Neuron (in vitro differentiated cells): ENCODE results near the gene GPC6.
A peak's percentile ranks its signal among the peaks of the same experiment; 100 is the strongest.

Experiments used
- H2AFZ ChIP-seq: one replicate; pipeline ENCODE4 v1.6.1; 2013; ENCODE audit warnings: low read depth, mild to moderate bottlenecking, inconsistent platforms, low read length, moderate library complexity
- H3K27me3 ChIP-seq: one replicate; pipeline ENCODE4 v1.6.1; 2013; ENCODE audit warnings: low read length; ENCODE audit not compliant: insufficient read depth
- H3K36me3 ChIP-seq: one replicate; pipeline ENCODE4 v1.6.1; 2013; ENCODE audit warnings: low read length; ENCODE audit not compliant: insufficient read depth
- H3K4me1 ChIP-seq: one replicate; pipeline ENCODE4 v1.6.1; 2013; ENCODE audit warnings: low read length; ENCODE audit not compliant: insufficient read depth
- H3K4me3 ChIP-seq: 2 replicates; pipeline ENCODE4 v1.5.1; 2013; ENCODE audit warnings: mild to moderate bottlenecking, low read length, moderate library complexity
- H3K9me3 ChIP-seq: one replicate; pipeline ENCODE4 v1.6.1; 2013; ENCODE audit warnings: low read length

GPC6 gene

DNA sequence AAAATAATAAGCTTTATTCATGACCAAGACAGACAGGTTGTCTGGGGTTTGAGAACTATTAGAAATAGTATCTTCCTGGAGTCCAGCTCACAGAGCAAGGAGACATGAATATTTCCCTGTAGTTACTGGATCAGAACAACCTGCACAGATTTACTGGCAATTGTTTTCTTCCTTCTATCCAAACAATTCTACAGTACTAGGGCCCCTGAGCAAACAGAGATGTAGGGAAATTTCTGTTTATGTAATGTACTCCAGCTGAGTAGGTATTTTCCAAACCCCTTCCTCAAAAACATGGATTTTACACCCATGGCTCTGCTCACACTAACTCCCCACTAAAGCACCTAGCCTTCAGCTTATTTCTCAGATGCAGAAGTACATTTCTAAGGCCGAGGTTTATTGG lies 557.6 kb downstream of the GPC6 start:
- no peaks in the 10 kb centered on the region for H3K36me3 ChIP-seq
- H3K4me1 ChIP-seq: peaks cover 7% of the 10 kb centered on the region
- no peak overlapping the region for H3K4me3 ChIP-seq
- H2AFZ ChIP-seq: no peak overlapping the region
- no peaks in the 10 kb centered on the region for H3K27me3 ChIP-seq
- H3K9me3 ChIP-seq: no peaks in the 10 kb centered on the region

DNA sequence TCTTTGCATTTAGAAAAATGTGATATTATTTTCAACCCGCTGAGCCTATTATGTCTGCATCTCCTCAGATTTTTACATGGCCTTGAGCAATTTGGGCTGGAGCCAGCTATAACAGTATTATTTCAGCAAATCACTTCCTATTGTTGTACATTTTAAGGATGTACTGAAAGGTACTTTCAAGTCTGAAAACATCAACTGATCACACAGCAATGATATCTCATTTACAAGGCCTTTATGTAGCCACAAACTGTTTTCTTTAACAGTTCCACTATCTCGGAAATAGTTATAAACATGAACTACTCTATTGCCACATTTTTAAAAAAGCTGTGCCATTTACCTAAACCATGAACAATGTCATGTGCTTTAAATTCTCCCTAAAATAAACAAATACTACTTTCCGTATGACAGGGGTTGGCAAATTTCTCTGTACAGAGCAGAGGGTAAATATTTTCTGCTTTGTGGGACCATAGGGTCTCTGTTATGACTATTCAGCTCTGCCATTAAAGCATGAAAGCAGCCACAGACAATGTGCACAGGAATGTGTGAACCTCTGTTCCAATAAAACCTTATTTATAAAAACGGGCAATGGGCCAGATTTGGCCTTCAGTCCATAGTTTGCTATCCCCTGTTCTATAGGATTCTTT lies 560.4 kb downstream of the GPC6 start:
- Histone ChIP-seq H3K9me3 (no peaks in the 10 kb centered on the region), H3K27me3 (no peaks in the 10 kb centered on the region), H3K4me3 (no peak overlapping the region), H3K36me3 (no peaks in the 10 kb centered on the region), H2AFZ (no peak overlapping the region), H3K4me1 (peaks cover 7% of the 10 kb centered on the region)

DNA sequence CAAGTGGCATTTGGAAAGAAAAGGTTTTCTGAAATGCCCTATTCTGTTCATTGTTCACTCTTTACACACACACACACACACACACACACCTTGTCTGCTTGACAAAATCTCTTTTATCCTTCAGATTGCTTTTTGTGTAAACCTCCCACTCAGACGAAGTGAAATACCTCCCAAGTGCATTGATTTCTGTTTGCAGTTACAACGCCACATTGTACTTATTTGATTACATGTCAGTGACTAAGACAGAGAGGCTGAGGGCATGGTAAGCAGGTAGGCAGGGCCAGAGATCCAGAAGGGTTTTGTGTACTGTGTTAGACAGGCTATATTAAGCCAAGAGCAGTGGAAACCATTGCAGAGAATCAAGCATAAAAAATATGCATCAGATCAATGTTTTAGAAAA lies 561.8 kb downstream of the GPC6 start:
- Histone ChIP-seq H3K9me3 (no peaks in the 10 kb centered on the region), H2AFZ (no peak overlapping the region), H3K4me3 (no peak overlapping the region), H3K36me3 (no peaks in the 10 kb centered on the region), H3K4me1 (peaks cover 7% of the 10 kb centered on the region), H3K27me3 (no peaks in the 10 kb centered on the region)

DNA sequence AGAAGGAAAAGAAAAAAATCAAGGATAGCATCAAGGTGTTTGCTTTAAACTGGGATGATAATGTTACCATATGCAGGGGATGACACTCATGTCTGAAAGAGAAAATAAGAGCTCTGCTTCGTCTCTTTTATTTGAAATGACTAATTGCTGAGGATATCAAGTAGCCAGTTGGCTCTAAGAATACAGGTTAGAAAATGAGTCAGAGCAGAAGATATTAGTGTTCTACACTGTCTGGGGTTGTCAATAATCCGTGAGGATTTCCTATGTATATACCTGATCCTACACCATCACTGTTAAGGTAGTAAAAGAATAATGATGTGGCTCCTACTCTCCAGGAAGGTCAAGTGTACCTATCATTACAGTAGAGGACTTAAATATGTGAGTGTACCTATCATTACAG lies 562.5 kb downstream of the GPC6 start:
- Histone ChIP-seq H3K4me3 (no peak overlapping the region), H3K27me3 (no peaks in the 10 kb centered on the region), H2AFZ (no peak overlapping the region), H3K36me3 (no peaks in the 10 kb centered on the region), H3K9me3 (no peaks in the 10 kb centered on the region), H3K4me1 (peaks cover 7% of the 10 kb centered on the region)

DNA sequence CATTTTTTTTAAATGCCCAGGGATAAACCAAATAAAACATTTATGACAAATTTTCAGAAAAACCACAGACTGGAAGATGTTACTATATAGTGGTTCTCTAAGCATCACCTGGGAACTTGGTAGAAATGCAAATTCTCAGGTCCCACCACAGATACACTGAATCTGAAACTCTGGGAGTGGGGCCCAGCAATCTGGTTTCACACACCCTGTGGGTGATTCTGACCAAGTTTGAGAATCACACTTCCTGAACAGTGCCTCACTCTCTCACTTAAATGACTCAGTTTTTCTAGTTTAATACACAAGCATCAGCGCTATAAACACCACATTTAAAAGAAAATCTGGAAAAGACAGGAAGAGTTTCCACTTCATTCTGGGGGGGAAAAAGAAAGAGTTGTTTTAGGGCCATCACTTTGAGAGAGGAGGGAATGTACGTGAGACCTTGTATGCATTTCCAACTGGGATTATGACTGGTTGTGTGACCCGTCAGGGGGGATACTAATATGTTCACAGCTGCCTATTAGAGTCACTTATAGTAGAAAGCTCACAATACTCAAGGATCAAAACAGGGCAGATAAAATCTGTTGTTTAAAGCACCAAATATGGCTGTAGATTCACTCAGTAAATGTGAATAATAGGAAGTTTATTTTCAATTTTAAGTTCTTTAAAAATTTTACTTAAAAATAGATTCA lies 567.7 kb downstream of the GPC6 start:
- H3K9me3 ChIP-seq: no peaks in the 10 kb centered on the region
- H3K4me3 ChIP-seq: no peak overlapping the region
- no peaks in the 10 kb centered on the region for H3K4me1 ChIP-seq
- H3K27me3 ChIP-seq: no peaks in the 10 kb centered on the region
- H3K36me3 ChIP-seq: no peaks in the 10 kb centered on the region
- no peak overlapping the region for H2AFZ ChIP-seq

DNA sequence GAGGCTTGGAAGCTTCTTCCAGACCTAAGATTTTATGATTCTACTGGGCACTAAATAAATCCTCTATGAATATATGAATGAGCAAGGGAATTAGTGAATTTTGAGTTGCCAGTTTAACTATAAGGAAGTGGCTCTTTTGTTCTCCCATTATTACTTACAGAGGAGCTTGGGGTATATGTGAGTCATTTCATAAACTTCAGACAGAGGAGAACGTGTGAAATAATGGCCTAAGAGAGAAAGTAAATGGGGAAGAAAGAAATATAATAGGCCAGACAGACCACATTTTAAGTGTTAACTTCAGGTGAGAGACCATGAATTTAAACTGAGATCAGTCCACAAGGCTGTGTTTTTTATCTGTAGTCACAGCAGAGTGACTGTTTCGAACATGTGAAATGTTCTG lies 570.9 kb downstream of the GPC6 start:
- Histone ChIP-seq H3K36me3 (no peaks in the 10 kb centered on the region), H3K4me1 (no peaks in the 10 kb centered on the region), H2AFZ (no peak overlapping the region), H3K27me3 (no peaks in the 10 kb centered on the region), H3K9me3 (no peaks in the 10 kb centered on the region), H3K4me3 (no peak overlapping the region)

DNA sequence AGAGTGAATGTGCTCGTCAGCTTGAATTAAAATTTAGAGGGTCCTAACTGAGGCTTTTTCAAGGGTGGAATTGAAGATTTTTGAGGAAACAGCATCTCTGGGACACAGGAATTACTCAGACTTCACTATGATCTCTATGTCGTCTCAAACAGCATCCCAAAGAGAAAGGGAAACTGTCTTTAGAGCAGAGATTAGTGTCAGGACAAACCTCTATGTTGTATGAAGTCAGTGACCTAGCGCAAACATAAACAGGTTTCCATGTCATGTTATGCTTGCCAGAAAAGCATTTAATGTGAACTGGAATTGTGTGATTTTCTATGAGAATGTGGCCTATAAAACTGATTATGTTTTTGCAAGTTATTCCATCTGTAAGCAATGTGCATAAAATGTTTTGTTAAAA lies 573.7 kb downstream of the GPC6 start:
- Histone ChIP-seq H3K4me3 (no peak overlapping the region), H3K9me3 (no peaks in the 10 kb centered on the region), H3K27me3 (no peaks in the 10 kb centered on the region), H3K4me1 (no peaks in the 10 kb centered on the region), H3K36me3 (no peaks in the 10 kb centered on the region), H2AFZ (no peak overlapping the region)

DNA sequence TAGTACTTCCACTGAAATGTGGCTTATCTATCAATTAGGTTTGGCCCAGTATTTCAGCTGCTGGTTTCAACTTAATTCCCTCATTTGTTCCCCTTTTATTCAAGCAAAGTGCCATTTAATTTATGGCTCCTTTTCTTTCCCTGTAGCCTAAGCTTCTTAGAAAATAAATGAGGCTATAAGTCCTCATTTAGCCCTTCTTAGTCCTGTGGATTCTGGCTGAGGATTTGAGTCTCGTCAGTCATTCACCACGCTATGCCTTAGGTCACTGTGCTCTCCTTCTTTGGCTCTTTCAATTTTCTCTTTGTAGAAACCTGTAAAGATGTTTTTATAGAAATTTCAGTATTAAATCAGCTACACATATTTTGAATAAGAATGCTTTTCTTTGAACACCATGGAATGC lies 579.1 kb downstream of the GPC6 start:
- Histone ChIP-seq H3K9me3 (peaks cover 2% of the 10 kb centered on the region), H3K4me1 (peaks cover 14% of the 10 kb centered on the region), H3K36me3 (no peaks in the 10 kb centered on the region), H3K4me3 (no peak overlapping the region), H2AFZ (no peak overlapping the region), H3K27me3 (no peaks in the 10 kb centered on the region)

DNA sequence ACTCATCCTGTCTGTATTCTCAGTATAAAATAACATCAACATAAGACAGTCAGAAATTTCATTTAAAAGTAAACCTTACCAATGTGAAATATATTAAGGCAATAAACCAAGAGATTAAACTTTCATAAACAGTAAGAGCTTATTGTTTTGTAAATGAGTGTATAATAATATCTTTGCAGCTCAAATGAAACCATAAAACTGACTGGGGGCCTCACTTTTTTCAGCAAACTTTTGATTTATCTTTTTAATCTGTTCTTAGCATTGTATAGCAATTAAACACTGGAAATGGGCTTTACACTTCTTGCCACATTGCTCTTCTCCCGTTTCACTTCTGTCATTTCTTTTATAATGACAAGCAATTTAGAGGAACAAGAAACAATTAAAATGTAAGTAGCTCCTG lies 580.3 kb downstream of the GPC6 start:
- H2AFZ ChIP-seq: no peak overlapping the region
- peaks cover 23% of the 10 kb centered on the region for H3K4me1 ChIP-seq
- peaks cover 2% of the 10 kb centered on the region for H3K9me3 ChIP-seq
- H3K27me3 ChIP-seq: no peaks in the 10 kb centered on the region
- H3K36me3 ChIP-seq: no peaks in the 10 kb centered on the region
- H3K4me3 ChIP-seq: no peak overlapping the region

DNA sequence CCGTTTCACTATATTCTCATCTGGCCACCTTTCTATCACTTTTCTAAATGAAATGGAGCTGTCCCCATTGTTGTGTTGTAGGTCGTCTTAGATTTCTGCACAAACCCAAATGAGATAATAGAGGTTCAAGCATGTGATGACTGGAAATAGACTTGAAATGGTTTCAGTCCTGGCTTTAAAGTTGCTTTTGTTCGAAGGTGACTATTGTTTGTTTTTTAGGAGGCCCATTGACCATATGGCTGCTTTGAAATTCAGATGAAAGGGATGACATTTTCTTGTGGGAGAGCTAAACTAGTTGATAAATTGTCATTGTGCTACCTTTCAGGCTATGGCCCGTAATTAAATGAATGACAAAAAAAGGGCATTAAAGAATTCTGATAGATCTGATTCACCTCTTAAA lies 583.7 kb downstream of the GPC6 start:
- H3K36me3 ChIP-seq: no peaks in the 10 kb centered on the region
- H3K4me3 ChIP-seq: no peak overlapping the region
- H2AFZ ChIP-seq: peak overlapping the region; percentile 64
- peaks cover 23% of the 10 kb centered on the region for H3K4me1 ChIP-seq
- H3K9me3 ChIP-seq: peaks cover 2% of the 10 kb centered on the region
- H3K27me3 ChIP-seq: no peaks in the 10 kb centered on the region

DNA sequence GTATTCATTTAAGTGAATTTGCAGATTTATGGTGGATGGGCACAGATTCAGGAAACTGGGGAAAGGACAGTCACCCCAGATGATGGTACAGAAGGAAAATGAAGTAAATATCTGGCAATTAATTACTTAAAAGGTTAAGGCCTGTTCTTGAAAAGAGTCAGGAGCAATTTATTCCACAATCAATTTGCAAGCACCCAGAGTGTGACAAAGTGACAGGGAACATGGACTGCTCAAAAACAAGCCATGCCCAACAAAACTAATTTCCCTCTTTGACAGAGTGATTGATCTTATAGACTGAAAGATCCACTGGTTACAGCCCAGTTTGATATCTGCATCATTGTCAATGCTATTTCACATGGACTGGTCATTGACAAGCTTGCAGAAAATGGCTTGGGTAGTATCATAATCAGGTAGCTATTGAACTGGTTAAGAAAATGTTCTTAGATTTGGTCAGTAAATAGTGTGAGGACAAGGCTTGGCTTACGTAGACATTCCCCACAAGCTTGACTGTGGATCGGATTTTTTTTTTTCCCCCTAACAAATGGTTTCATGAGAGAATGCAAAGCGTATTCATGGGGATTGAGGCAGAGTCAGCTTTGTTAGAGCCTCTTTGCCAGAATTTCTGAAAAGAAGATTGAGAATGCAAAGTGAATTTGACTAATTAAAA lies 584.6 kb downstream of the GPC6 start:
- Histone ChIP-seq H3K9me3 (peaks cover 2% of the 10 kb centered on the region), H3K4me3 (no peak overlapping the region), H3K27me3 (no peaks in the 10 kb centered on the region), H3K4me1 (peaks cover 23% of the 10 kb centered on the region), H2AFZ (no peak overlapping the region), H3K36me3 (no peaks in the 10 kb centered on the region)

DNA sequence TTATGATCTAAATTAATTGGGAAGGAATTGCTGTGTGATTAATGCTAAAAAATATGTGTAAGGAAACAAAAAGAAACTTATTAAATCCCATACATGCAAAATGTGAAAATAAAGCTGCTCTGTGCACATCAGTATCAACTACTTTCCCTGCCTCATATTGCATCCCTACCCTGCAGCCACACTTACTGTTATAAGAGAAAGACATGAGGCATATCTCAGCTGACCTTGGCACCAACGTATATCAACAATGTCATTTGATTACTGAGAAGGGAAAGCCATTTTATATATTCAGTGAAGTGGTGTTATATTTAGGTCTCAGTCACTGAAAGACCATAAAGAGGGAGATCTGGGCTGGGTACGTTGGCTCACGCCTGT lies 585.1 kb downstream of the GPC6 start:
- Histone ChIP-seq H3K9me3 (peaks cover 2% of the 10 kb centered on the region), H3K4me3 (no peak overlapping the region), H2AFZ (no peak overlapping the region), H3K36me3 (no peaks in the 10 kb centered on the region), H3K4me1 (peaks cover 23% of the 10 kb centered on the region), H3K27me3 (no peaks in the 10 kb centered on the region)

DNA sequence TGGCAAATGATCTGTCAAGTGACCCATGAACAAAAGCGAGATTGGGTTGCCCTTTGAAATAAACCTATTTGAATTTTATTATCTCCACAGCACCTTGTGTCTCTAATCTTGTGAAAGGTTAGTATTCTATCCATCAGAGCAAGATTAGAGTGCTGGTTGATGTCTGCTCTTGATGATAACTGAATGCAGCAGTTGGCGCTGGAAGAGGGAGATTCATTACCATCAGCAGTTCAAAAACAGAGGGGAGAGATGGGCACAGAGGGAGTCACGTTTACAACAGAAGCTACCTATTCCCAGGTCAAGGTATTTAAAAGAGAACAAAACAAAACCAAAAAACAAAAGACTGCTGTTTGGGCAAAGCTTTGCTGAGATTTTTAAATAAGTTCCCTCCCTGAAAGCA lies 588.1 kb downstream of the GPC6 start:
- H2AFZ ChIP-seq: no peak overlapping the region
- H3K9me3 ChIP-seq: no peaks in the 10 kb centered on the region
- peaks cover 20% of the 10 kb centered on the region for H3K4me1 ChIP-seq
- no peaks in the 10 kb centered on the region for H3K36me3 ChIP-seq
- H3K4me3 ChIP-seq: no peak overlapping the region
- no peaks in the 10 kb centered on the region for H3K27me3 ChIP-seq
